ENCODE results near the gene CCDC112. TPM values are rescaled to one million over a fixed set of nuclear protein-coding genes. Genes with fewer than 3 reads are reported as not detected.
"Not testable (repeated sequence)": the region's sequence is repeated elsewhere in the genome, so short reads cannot be mapped to it uniquely, and the experiment has no call there.

The CCDC112 gene
- total RNA-seq, 1 donor from 2014 or later = 5.3 TPM

- ChIA-PET CTCF (no interaction called here), POLR2A (no interaction called here)
- no peaks in the 10 kb centered on the region for H3K9me3 Mint-ChIP-seq
- intact Hi-C loops (cut with micrococcal nuclease) = no loop called here
- peaks cover 7% of the 10 kb centered on the region for H3K27me3 Mint-ChIP-seq
- DNase-seq (no peak), ATAC-seq (ENCODE audit: low read depth) (no peak)
- no peak overlapping the region for H3K4me3 Mint-ChIP-seq
- H3K4me1 Mint-ChIP-seq = peaks cover 25% of the 10 kb centered on the region
- no peak for TF ChIP-seq CTCF (IDR thresholded peaks at IDR 0.05)
- H3K36me3 Mint-ChIP-seq (ENCODE audit: low read depth) = no peaks in the 10 kb centered on the region
- no peak overlapping the region for H3K27ac Mint-ChIP-seq
These were observed 38.8 kb upstream of the CCDC112 start for GRCh38 chr5:115335301-115335700.

GRCh38 chr5:115333164-115333563 is 36.7 kb upstream of the CCDC112 start:
- peaks cover 2% of the 10 kb centered on the region for H3K27me3 Mint-ChIP-seq
- DNase-seq (no peak), ATAC-seq (ENCODE audit: low read depth) (peak; percentile 29)
- TF ChIP-seq CTCF (IDR thresholded peaks at IDR 0.05) = no peak
- POLR2A ChIA-PET = no interaction called here
- no peaks in the 10 kb centered on the region for H3K36me3 Mint-ChIP-seq (ENCODE audit: low read depth)
- H3K9me3 Mint-ChIP-seq = no peaks in the 10 kb centered on the region
- H3K4me1 Mint-ChIP-seq = peaks cover 47% of the 10 kb centered on the region
- CTCF ChIA-PET = no interaction called here
- intact Hi-C loops (cut with micrococcal nuclease) = loop anchor here (5.0 kb wide), 1 partner anchor 744 kb away; no protein-coding TSS in a partner anchor
- no peak overlapping the region for H3K4me3 Mint-ChIP-seq
- H3K27ac Mint-ChIP-seq = no peak overlapping the region

- POLR2A ChIA-PET = interaction anchor here (1.1 to 1.5 kb wide), 3 partner anchors 34 to 271 kb away, joined by 4 to 5 read pairs (median 4); partner anchors contain the start of genes CCDC112 and TICAM2
- H3K9me3 Mint-ChIP-seq = no peaks in the 10 kb centered on the region
- H3K27ac Mint-ChIP-seq = peak overlapping the region; percentile 62
- ATAC-seq (ENCODE audit: low read depth) (peak; percentile 59), DNase-seq (no peak)
- CTCF ChIA-PET = no interaction called here
- peaks cover 1% of the 10 kb centered on the region for H3K27me3 Mint-ChIP-seq
- no peaks in the 10 kb centered on the region for H3K36me3 Mint-ChIP-seq (ENCODE audit: low read depth)
- no peak for TF ChIP-seq CTCF (IDR thresholded peaks at IDR 0.05)
- H3K4me3 Mint-ChIP-seq = peak overlapping the region; percentile 21
- intact Hi-C loops (cut with micrococcal nuclease) = loop anchor here (5.0 kb wide), 1 partner anchor 746 kb away; no protein-coding TSS in a partner anchor
- peaks cover 53% of the 10 kb centered on the region for H3K4me1 Mint-ChIP-seq
These were observed 34.4 kb upstream of the CCDC112 start for GRCh38 chr5:115330830-115331229.

- Mint-ChIP-seq H3K27ac (peak overlapping the region; percentile 24), H3K4me3 (peak overlapping the region; percentile 59), H3K27me3 (no peaks in the 10 kb centered on the region), H3K36me3 (ENCODE audit: low read depth) (no peaks in the 10 kb centered on the region), H3K4me1 (peaks cover 53% of the 10 kb centered on the region), H3K9me3 (no peaks in the 10 kb centered on the region)
- ATAC-seq (ENCODE audit: low read depth) = peak; percentile 69
- CTCF ChIA-PET = no interaction called here
- intact Hi-C loops (cut with micrococcal nuclease) = no loop called here
- no peak for DNase-seq
- POLR2A ChIA-PET = interaction anchor here (0.9 kb wide), 1 partner anchor 512 kb away, joined by 3 read pairs; the partner anchor contains the start of genes AP3S1 and ATG12
- TF ChIP-seq CTCF (IDR thresholded peaks at IDR 0.05) = no peak
These were observed 33.0 kb upstream of the CCDC112 start for GRCh38 chr5:115329475-115329874.

- intact Hi-C loops (cut with micrococcal nuclease) = loop anchor here (1.0 kb wide), 1 partner anchor 38 kb away; no protein-coding TSS in a partner anchor
- H3K36me3 Mint-ChIP-seq (ENCODE audit: low read depth); DNase-seq; H3K27me3 Mint-ChIP-seq; CTCF ChIA-PET; H3K9me3 Mint-ChIP-seq: not testable (repeated sequence)
- ATAC-seq (ENCODE audit: low read depth) = peak; percentile 43
- H3K27ac Mint-ChIP-seq = peak overlapping the region; percentile 59
- peak overlapping the region; percentile 59 for H3K4me3 Mint-ChIP-seq
- H3K4me1 Mint-ChIP-seq = peaks cover 53% of the 10 kb centered on the region
- POLR2A ChIA-PET = interaction anchor here (0.7 kb wide), 1 partner anchor 215 kb away, joined by 3 read pairs; no protein-coding TSS in a partner anchor
These were observed 32.3 kb upstream of the CCDC112 start for GRCh38 chr5:115328617-115329274.

Measured in activated B cell treated with CpG ODN at 0.5 μM for 24 hours (primary cell).